ENCODE measurements around the gene FBXL5. TPM values are rescaled to one million over a fixed set of nuclear protein-coding genes. Genes with fewer than 3 reads are reported as not detected.

FBXL5 gene
- total RNA-seq, 1 donor from 2014 or later, result 92.2 TPM

DNA sequence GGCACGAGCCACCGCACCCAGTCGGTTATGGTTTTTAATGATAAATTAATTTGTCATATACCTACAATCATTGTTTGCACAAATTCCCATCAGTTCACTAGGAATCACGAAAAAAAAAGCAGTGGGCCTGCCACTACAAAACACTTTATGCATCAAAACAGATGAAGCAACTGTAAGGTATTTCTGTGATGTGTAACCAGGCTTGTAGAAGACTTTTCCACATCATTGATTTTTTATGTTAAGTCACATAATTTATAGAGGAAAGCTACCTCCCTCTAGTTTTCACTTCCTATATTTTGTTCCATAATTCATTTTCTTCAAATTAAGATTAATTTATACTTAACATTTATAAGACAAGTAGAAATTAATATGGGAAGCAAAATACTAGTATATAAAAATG, 19.8 kb upstream of the FBXL5 start:
- Mint-ChIP-seq H3K36me3 (ENCODE audit: low read depth, unreplicated experiment) (no peaks in the 10 kb centered on the region), H3K27me3 (ENCODE audit: low read depth, unreplicated experiment) (no peaks in the 10 kb centered on the region), H3K4me3 (ENCODE audit: unreplicated experiment) (no peak overlapping the region), H3K9me3 (ENCODE audit: unreplicated experiment) (no peaks in the 10 kb centered on the region), H3K27ac (ENCODE audit: unreplicated experiment) (peak overlapping the region; percentile 41), H3K4me1 (ENCODE audit: low read depth, unreplicated experiment) (peaks cover 21% of the 10 kb centered on the region)
- Histone ChIP-seq H3K27ac (ENCODE audit: low read depth, low read length) (no peak overlapping the region), H3K79me2 (ENCODE audit: insufficient read depth, low read length) (peaks cover 96% of the 10 kb centered on the region), H3K36me3 (ENCODE audit: insufficient read depth, low read length) (peaks cover 8% of the 10 kb centered on the region), H3K4me2 (ENCODE audit: low read length) (no peak overlapping the region), H3K4me3 (ENCODE audit: insufficient read depth, low read depth, low read length) (no peak overlapping the region), H2AFZ (ENCODE audit: low read depth, low read length) (no peak overlapping the region), H4K20me1 (ENCODE audit: insufficient read depth, low read length) (no peaks in the 10 kb centered on the region), H3K27me3 (ENCODE audit: insufficient read depth, low read length) (no peaks in the 10 kb centered on the region), H3K9ac (ENCODE audit: low read length) (no peak overlapping the region), H3K9me3 (ENCODE audit: insufficient read depth, low read depth, low read length) (no peaks in the 10 kb centered on the region), H3K4me1 (ENCODE audit: insufficient read depth, low read length) (peaks cover 11% of the 10 kb centered on the region)
- DNase-seq (ENCODE audit: low read depth) (no peak), FAIRE-seq (no peak)
- TF ChIP-seq EZH2 (IDR thresholded peaks at IDR 0.05; ENCODE audit: insufficient read depth, low read length), result no peak
- TF ChIP-seq, protein P1, sequence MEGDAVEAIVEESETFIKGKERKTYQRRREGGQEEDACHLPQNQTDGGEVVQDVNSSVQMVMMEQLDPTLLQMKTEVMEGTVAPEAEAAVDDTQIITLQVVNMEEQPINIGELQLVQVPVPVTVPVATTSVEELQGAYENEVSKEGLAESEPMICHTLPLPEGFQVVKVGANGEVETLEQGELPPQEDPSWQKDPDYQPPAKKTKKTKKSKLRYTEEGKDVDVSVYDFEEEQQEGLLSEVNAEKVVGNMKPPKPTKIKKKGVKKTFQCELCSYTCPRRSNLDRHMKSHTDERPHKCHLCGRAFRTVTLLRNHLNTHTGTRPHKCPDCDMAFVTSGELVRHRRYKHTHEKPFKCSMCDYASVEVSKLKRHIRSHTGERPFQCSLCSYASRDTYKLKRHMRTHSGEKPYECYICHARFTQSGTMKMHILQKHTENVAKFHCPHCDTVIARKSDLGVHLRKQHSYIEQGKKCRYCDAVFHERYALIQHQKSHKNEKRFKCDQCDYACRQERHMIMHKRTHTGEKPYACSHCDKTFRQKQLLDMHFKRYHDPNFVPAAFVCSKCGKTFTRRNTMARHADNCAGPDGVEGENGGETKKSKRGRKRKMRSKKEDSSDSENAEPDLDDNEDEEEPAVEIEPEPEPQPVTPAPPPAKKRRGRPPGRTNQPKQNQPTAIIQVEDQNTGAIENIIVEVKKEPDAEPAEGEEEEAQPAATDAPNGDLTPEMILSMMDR (IDR thresholded peaks at IDR 0.05; ENCODE audit: insufficient read depth, low read depth, low read length), result no peak

DNA sequence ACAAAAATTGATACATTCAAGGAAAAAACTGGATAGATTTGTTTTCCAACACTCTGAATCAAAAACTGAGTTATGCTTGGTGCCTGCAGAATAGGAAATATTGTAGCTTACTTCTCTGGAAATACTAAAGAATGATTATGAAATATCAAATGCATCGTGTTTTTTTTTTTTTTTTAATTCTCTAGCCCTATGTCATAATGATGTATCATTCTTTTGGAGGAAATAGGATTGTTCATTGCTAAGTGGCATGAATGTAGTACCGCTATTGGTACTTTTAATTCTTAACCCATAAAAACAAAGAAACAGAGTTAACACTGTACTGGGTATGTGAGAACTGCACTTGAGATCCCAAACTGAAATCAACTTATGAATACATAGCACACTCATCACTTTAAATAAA, 18.9 kb upstream of the FBXL5 start:
- Histone ChIP-seq H4K20me1 (ENCODE audit: insufficient read depth, low read length) (no peaks in the 10 kb centered on the region), H3K27ac (ENCODE audit: low read depth, low read length) (no peak overlapping the region), H3K36me3 (ENCODE audit: insufficient read depth, low read length) (peaks cover 8% of the 10 kb centered on the region), H2AFZ (ENCODE audit: low read depth, low read length) (no peak overlapping the region), H3K4me3 (ENCODE audit: insufficient read depth, low read depth, low read length) (no peak overlapping the region), H3K9ac (ENCODE audit: low read length) (no peak overlapping the region), H3K27me3 (ENCODE audit: insufficient read depth, low read length) (no peaks in the 10 kb centered on the region), H3K4me2 (ENCODE audit: low read length) (no peak overlapping the region), H3K9me3 (ENCODE audit: insufficient read depth, low read depth, low read length) (no peaks in the 10 kb centered on the region), H3K79me2 (ENCODE audit: insufficient read depth, low read length) (peaks cover 96% of the 10 kb centered on the region), H3K4me1 (ENCODE audit: insufficient read depth, low read length) (peaks cover 11% of the 10 kb centered on the region)
- H3K4me1 Mint-ChIP-seq (ENCODE audit: low read depth, unreplicated experiment), result peaks cover 19% of the 10 kb centered on the region
- FAIRE-seq (no peak), DNase-seq (ENCODE audit: low read depth) (no peak)
- H3K27ac Mint-ChIP-seq (ENCODE audit: unreplicated experiment), result no peak overlapping the region
- no peaks in the 10 kb centered on the region for H3K36me3 Mint-ChIP-seq (ENCODE audit: low read depth, unreplicated experiment)
- no peak overlapping the region for H3K4me3 Mint-ChIP-seq (ENCODE audit: unreplicated experiment)
- H3K27me3 Mint-ChIP-seq (ENCODE audit: low read depth, unreplicated experiment), result no peaks in the 10 kb centered on the region
- no peaks in the 10 kb centered on the region for H3K9me3 Mint-ChIP-seq (ENCODE audit: unreplicated experiment)
- TF ChIP-seq, protein P1 (IDR thresholded peaks at IDR 0.05; ENCODE audit: insufficient read depth, low read depth, low read length), result no peak
- no peak for TF ChIP-seq EZH2 (IDR thresholded peaks at IDR 0.05; ENCODE audit: insufficient read depth, low read length)

DNA sequence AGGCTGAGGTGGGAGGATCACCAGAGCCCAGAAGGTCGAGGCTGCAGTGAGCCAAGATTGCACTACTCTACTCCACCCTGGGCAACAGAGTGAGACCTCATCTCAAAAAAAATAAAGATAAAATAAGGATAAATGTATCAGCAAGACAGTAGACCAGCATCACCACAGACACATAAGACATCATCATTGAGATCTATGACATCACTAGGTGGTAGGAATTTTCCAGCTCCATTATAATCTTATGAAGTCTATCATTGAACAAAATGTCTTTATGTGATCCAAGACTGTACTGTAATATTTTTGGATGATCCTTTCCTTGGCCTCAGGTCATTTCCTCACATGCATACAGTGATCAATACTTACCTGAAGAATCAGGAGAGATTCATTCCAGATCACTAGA, 18.2 kb upstream of the FBXL5 start:
- DNase-seq (ENCODE audit: low read depth), result no peak
- Histone ChIP-seq H3K9me3 (ENCODE audit: insufficient read depth, low read depth, low read length) (no peaks in the 10 kb centered on the region), H3K79me2 (ENCODE audit: insufficient read depth, low read length) (peaks cover 96% of the 10 kb centered on the region), H3K9ac (ENCODE audit: low read length) (no peak overlapping the region), H4K20me1 (ENCODE audit: insufficient read depth, low read length) (no peaks in the 10 kb centered on the region), H3K4me2 (ENCODE audit: low read length) (no peak overlapping the region), H3K27me3 (ENCODE audit: insufficient read depth, low read length) (no peaks in the 10 kb centered on the region), H2AFZ (ENCODE audit: low read depth, low read length) (no peak overlapping the region), H3K36me3 (ENCODE audit: insufficient read depth, low read length) (peaks cover 8% of the 10 kb centered on the region), H3K27ac (ENCODE audit: low read depth, low read length) (no peak overlapping the region), H3K4me1 (ENCODE audit: insufficient read depth, low read length) (peaks cover 11% of the 10 kb centered on the region), H3K4me3 (ENCODE audit: insufficient read depth, low read depth, low read length) (no peak overlapping the region)
- no peak for FAIRE-seq
- Mint-ChIP-seq H3K9me3 (ENCODE audit: unreplicated experiment) (no peaks in the 10 kb centered on the region), H3K27me3 (ENCODE audit: low read depth, unreplicated experiment) (no peaks in the 10 kb centered on the region), H3K4me3 (ENCODE audit: unreplicated experiment) (no peak overlapping the region), H3K27ac (ENCODE audit: unreplicated experiment) (no peak overlapping the region), H3K4me1 (ENCODE audit: low read depth, unreplicated experiment) (peaks cover 24% of the 10 kb centered on the region), H3K36me3 (ENCODE audit: low read depth, unreplicated experiment) (no peaks in the 10 kb centered on the region)
- TF ChIP-seq EZH2 (IDR thresholded peaks at IDR 0.05; ENCODE audit: insufficient read depth, low read length), result no peak
- TF ChIP-seq, protein P1 (IDR thresholded peaks at IDR 0.05; ENCODE audit: insufficient read depth, low read depth, low read length), result no peak

All from astrocyte (in vitro differentiated cells and primary cell).